Liver (tissue), 9 donors: ENCODE results near the gene LRRC4B. TPM values are rescaled to one million over a fixed set of nuclear protein-coding genes. Genes with fewer than 3 reads are reported as not detected.

Experiments used
- DNase-seq: peaks from one replicate; pipeline ENCODE4 v3.0.0-alpha.2; 2017; ENCODE audit warnings: low spot score
- H3K27ac ChIP-seq, 2 donors: one replicate each; pipeline ENCODE4 v1.7.0; 2013; ENCODE audit warnings: inconsistent platforms in 2 of 2, low read length in 2 of 2, control low read depth in 1 of 2, low read depth in 1 of 2, mild to moderate bottlenecking in 1 of 2
- H3K27me3 ChIP-seq, 4 donors: one replicate each; pipeline versions ENCODE4 v1.6.1 to v1.7.0; 2013; ENCODE audit warnings: low read length in 3 of 4, inconsistent platforms in 1 of 4, mild to moderate bottlenecking in 1 of 4, moderate library complexity in 1 of 4; ENCODE audit not compliant: control insufficient read depth in 4 of 4, insufficient read depth in 4 of 4
- H3K36me3 ChIP-seq, 4 donors: one replicate each; pipeline versions ENCODE4 v1.6.1 to v1.7.0; 2013; ENCODE audit warnings: low read length in 3 of 4, mild to moderate bottlenecking in 3 of 4, low read depth in 1 of 4, moderate library complexity in 1 of 4; ENCODE audit not compliant: control insufficient read depth in 4 of 4, insufficient read depth in 3 of 4
- H3K4me1 ChIP-seq, 4 donors: one replicate each; pipeline versions ENCODE4 v1.6.1 to v1.7.0; 2013; ENCODE audit warnings: low read length in 3 of 4, mild to moderate bottlenecking in 3 of 4, moderate library complexity in 1 of 4; ENCODE audit not compliant: control insufficient read depth in 4 of 4, insufficient read depth in 4 of 4
- H3K4me3 ChIP-seq, 3 donors: one replicate each; pipeline versions ENCODE4 v1.6.1 to v1.7.0; 2013; ENCODE audit warnings: low read length in 3 of 3, control low read depth in 1 of 3, low read depth in 1 of 3, mild to moderate bottlenecking in 1 of 3
- H3K9ac ChIP-seq, 2 donors: one replicate each; pipeline ENCODE4 v1.7.0; 2013; ENCODE audit warnings: low read length in 2 of 2, mild to moderate bottlenecking in 2 of 2, moderate library complexity in 2 of 2, control low read depth in 1 of 2, low read depth in 1 of 2
- H3K9me3 ChIP-seq, 4 donors: one replicate each; pipeline versions ENCODE4 v1.6.1 to v1.7.0; 2013; ENCODE audit warnings: low read length in 3 of 4; ENCODE audit not compliant: control insufficient read depth in 4 of 4
- CTCF ChIP-seq: fragments of 150-350 bp; IDR thresholded peaks from 2 replicates; pipeline ENCODE4 v1.5.1; 2017; ENCODE audit warnings: improper control_type of control experiment, low read depth, low read length; ENCODE audit not compliant: missing input control
- FOXA1 ChIP-seq: IDR thresholded peaks from 2 replicates; pipeline ENCODE4 v1.6.1; 2016; ENCODE audit warnings: antibody characterized with exemption
- FOXA2 ChIP-seq: IDR thresholded peaks from 2 replicates; pipeline ENCODE4 v1.6.1; 2016; ENCODE audit warnings: antibody characterized with exemption
- GABPA ChIP-seq, 2 donors: IDR thresholded peaks in 1 of 2; conservative IDR thresholded peaks in 1 of 2; 2 replicates each; pipeline ENCODE4 v1.6.1; 2016; ENCODE audit warnings: antibody characterized with exemption in 2 of 2, mild to moderate bottlenecking in 1 of 2, moderate library complexity in 1 of 2
- HNF4A ChIP-seq, 2 donors: conservative IDR thresholded peaks; 2 replicates each; pipeline ENCODE4 v1.6.1; 2016; ENCODE audit warnings: antibody characterized with exemption in 2 of 2, mild to moderate bottlenecking in 2 of 2
- HNF4G ChIP-seq: IDR thresholded peaks from 2 replicates; pipeline ENCODE4 v1.6.1; 2016; ENCODE audit warnings: antibody characterized with exemption
- MAX ChIP-seq: IDR thresholded peaks from 2 replicates; pipeline ENCODE4 v1.6.1; 2016; ENCODE audit warnings: antibody characterized with exemption
- NR2F2 ChIP-seq: IDR thresholded peaks from 2 replicates; pipeline ENCODE4 v1.6.1; 2016; ENCODE audit warnings: antibody characterized with exemption
- RAD21 ChIP-seq, 2 donors: IDR thresholded peaks; 2 replicates each; pipeline ENCODE4 v1.6.1; 2016; ENCODE audit warnings: antibody characterized with exemption in 2 of 2, mild to moderate bottlenecking in 2 of 2
- RXRA ChIP-seq, 2 donors: IDR thresholded peaks; 2 replicates each; pipeline ENCODE4 v1.6.1; 2017 to 2018; ENCODE audit warnings: antibody characterized with exemption in 2 of 2, mild to moderate bottlenecking in 1 of 2
- SP1 ChIP-seq: IDR thresholded peaks from 2 replicates; pipeline ENCODE4 v1.6.1; 2018; ENCODE audit warnings: antibody characterized with exemption, mild to moderate bottlenecking
- TAF1 ChIP-seq: conservative IDR thresholded peaks from 2 replicates; pipeline ENCODE4 v1.6.1; 2016; ENCODE audit warnings: antibody characterized with exemption, mild to moderate bottlenecking
- YY1 ChIP-seq: IDR thresholded peaks from 2 replicates; pipeline ENCODE4 v1.6.1; 2016; ENCODE audit warnings: antibody characterized with exemption, mild to moderate bottlenecking
- ZBTB33 ChIP-seq: IDR thresholded peaks from 2 replicates; pipeline ENCODE4 v1.6.1; 2016; ENCODE audit warnings: antibody characterized with exemption
- WGBS: extraction: QIAGEN DNeasy Blood & Tissue Kit; methylation state at CpG from one replicate; pipeline ENCODE4 v1.1.7; 2013; 5-methylcytosine and 5-hydroxymethylcytosine counted together
- polyA plus RNA-seq, 2 donors: library from polyadenylated mRNA; stranded (reverse) in 1 of 2; unstranded in 1 of 2; fragments of 200-250 nt in 1 of 2; fragments of >200 nt in 1 of 2; fragmentation: Nextera tagmentation in 1 of 2; extraction: Ambion mirVana in 1 of 2; gene quantifications; one replicate each; pipeline versions ENCODE4 v1.2.1 to v1.2.3, GENCODE V29; 2013 to 2015
- total RNA-seq, 2 donors: library from RNA; depleted of rRNA; stranded (reverse); fragments of >200 nt; gene quantifications; one replicate each; pipeline ENCODE4 v1.2.3, GENCODE V29; 2014
- TF ChIP-seq, protein P1 (sequence below): IDR thresholded peaks from 2 replicates; pipeline ENCODE4 v1.6.1; 2016; ENCODE audit warnings: antibody characterized with exemption
- donor health status: healthy.
- donor health status: healthy.
- donor health status: healthy.
- donor health status: healthy.
- donor health status: healthy.

Gene LRRC4B
- total and polyA plus RNA-seq, 4 donors = 0.11 to 1.1 (median 0.79) TPM

DNA sequence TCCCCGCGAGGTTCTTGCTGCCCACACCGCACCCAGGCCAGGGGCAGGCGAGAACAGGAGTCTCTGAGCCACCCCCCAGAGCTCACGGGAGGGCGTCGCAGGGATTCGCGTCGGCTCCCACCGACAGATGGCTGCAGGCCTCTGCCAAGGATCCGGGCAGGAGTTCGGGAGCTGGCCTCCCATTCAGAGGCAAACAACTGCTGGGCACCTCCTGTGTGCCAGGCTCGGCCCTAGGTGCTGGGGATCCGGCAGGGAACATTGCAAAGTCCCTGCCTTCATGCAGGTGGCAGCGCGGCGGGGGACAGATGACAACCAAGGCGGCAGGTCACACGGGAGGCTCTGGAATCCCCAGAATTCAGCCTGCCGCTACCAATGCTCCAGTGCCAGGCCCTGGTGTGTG, 25.3 kb downstream of the LRRC4B start:
- H3K36me3 ChIP-seq = no peaks in the 10 kb centered on the region
- no peak overlapping the region for H3K9ac ChIP-seq
- H3K27ac ChIP-seq = no peak overlapping the region
- 84% methylated on average over 21 of the region's 21 CpGs for WGBS
- DNase-seq = no peak
- TF ChIP-seq GABPA (IDR thresholded peaks at IDR 0.05 in 1 of 2, conservative IDR thresholded peaks at IDR 0.05 in 1 of 2) (no peak), CTCF (no peak), TAF1 (no peak), SP1 (no peak)
- no peak overlapping the region for H3K4me3 ChIP-seq
- no peaks in the 10 kb centered on the region for H3K27me3 ChIP-seq
- H3K4me1 ChIP-seq = peaks cover 0 to 5% (median 0%) of the 10 kb centered on the region in 4 donors
- no peaks in the 10 kb centered on the region for H3K9me3 ChIP-seq

DNA sequence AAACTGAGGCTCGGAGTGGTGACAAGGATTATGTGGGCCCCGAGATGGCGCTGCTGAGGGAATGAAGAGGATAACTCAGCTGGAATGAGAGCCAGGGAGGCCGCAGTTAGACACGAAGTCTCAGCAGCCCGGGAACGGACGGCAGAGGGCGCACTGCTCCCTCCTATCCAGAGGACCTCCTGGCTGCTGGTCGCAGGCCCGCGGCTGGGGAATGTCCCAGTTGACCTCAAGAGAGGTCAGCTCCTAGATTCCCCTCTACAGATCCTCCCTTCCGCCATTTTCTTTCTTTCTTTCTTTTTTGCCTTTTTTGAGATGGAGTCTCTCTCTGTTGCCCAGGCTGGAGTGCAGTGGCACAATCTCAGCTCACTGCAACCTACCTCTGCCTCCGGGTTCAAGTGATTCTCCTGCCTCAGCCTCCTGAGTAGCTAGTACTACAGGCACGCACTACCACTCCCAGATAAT, 30.4 kb downstream of the LRRC4B start:
- no peaks in the 10 kb centered on the region for H3K36me3 ChIP-seq
- no peak overlapping the region for H3K27ac ChIP-seq
- peak; percentile 78 for DNase-seq
- no peaks in the 10 kb centered on the region for H3K4me1 ChIP-seq
- no peaks in the 10 kb centered on the region for H3K27me3 ChIP-seq
- H3K9ac ChIP-seq = no peak overlapping the region
- peaks cover 0 to under 1% (median under 1%) of the 10 kb centered on the region in 4 donors for H3K9me3 ChIP-seq
- TF ChIP-seq NR2F2 (peak; percentile 49), TAF1 (no peak), CTCF (peak; percentile 62), RAD21 (IDR thresholded peaks at IDR 0.05) (peak; percentile 64 to 81)
- H3K4me3 ChIP-seq = no peak overlapping the region
- WGBS = 19% methylated on average over 15 of the region's 15 CpGs

GRCh38 chr19:50537306-50537685, 30.9 kb downstream of the LRRC4B start:
- Histone ChIP-seq H3K27me3 (no peaks in the 10 kb centered on the region), H3K4me3 (no peak overlapping the region), H3K9ac (no peak overlapping the region), H3K9me3 (peaks cover 0 to 6% (median 2%) of the 10 kb centered on the region in 4 donors), H3K27ac (no peak overlapping the region), H3K36me3 (no peaks in the 10 kb centered on the region), H3K4me1 (no peaks in the 10 kb centered on the region)
- 71% methylated on average over 18 of the region's 18 CpGs for WGBS
- no peak for DNase-seq
- TF ChIP-seq ZBTB33 (no peak), HNF4G (no peak), CTCF (no peak), FOXA2 (no peak), SP1 (no peak), FOXA1 (no peak), YY1 (no peak), NR2F2 (no peak), RXRA (IDR thresholded peaks at IDR 0.05) (no peak), GABPA (IDR thresholded peaks at IDR 0.05 in 1 of 2, conservative IDR thresholded peaks at IDR 0.05 in 1 of 2) (no peak), RAD21 (IDR thresholded peaks at IDR 0.05) (no peak), MAX (no peak), HNF4A (conservative IDR thresholded peaks at IDR 0.05) (no peak), TAF1 (no peak)
- TF ChIP-seq, protein P1, sequence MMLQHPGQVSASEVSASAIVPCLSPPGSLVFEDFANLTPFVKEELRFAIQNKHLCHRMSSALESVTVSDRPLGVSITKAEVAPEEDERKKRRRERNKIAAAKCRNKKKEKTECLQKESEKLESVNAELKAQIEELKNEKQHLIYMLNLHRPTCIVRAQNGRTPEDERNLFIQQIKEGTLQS = no peak
